Measurements from ENCODE around the gene TMEM31. TPM values are rescaled to one million over a fixed set of nuclear protein-coding genes. Genes with fewer than 3 reads are reported as not detected.

TMEM31 gene
- polyA plus RNA-seq, 1 of the 3 experiments (the other 2 are of a cell fraction) = not detected

DNA sequence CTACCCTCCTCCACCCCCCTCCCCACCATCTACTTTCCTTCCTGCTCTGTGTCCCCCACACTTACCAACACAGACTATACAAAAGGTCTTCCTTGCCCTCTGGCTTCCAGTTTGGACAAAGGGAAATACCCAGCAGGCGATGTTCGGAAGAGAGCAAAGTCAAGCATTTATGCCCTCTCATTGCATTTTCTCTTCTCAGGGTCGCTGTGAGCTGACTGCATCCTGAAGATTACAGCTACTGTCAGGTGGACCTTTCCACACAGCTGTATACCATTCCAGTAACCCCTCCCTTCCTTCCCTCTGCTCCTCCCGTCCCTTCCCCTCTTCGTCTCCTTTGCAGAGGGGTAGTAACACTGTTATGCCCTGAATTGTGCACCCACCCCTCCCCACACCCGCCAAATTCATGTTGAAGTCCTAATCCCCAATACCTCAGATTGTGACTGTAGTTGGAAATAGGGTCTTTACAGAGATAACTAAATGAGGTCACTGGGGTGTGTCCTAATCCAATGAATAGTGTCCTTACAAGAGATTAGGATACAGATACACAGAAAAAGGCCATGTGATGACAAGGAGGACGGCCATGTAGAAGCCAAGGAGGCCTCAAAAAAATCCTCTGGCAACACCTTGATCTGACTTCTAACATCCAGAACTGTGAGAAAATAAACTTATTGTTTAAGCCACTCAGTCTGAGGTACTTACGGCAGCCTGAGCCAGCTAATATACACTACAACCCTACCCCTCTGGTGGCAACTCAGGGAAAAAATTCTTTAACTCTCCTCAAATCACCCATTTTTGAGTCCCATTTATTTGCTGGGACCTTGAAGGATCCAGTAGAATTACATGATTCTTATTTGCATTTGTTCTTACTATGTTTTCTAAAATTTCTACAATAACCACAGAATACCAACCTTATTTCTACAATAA, 35.9 kb upstream of the TMEM31 start:
- no peaks in the 10 kb centered on the region; the same call in 1 of the 2 replicates for H3K27me3 ChIP-seq (ENCODE audit: insufficient read depth)
- ChIA-PET CTCF (no interaction called here), POLR2A (no interaction called here)
- peaks cover 22 to 40% of the 10 kb centered on the region in 2 experiments for H3K36me3 ChIP-seq (replicated peaks in 1 of 2; ENCODE audit: control insufficient read depth in 1 of 2, insufficient read depth in 2 of 2, low read length in 1 of 2)
- H3K79me2 ChIP-seq (ENCODE audit: insufficient read depth) = 0 out of 2 replicates have a peak, but pooled peaks cover 3% of the 10 kb centered on the region
- H3K27ac ChIP-seq (ENCODE audit: low read depth in 2 of 2, low read length in 1 of 2) = no peak overlapping the region
- peaks cover 38% of the 10 kb centered on the region for H4K20me1 ChIP-seq (ENCODE audit: insufficient read depth)
- no peak overlapping the region for H3K4me2 ChIP-seq
- TF ChIP-seq MEF2A (IDR thresholded peaks at IDR 0.05; ENCODE audit: borderline replicate concordance, low read depth) (no peak), TEAD4 (IDR thresholded peaks at IDR 0.05; ENCODE audit: borderline replicate concordance, insufficient read depth) (no peak), FOXJ3 (CRISPR knock-in tag; IDR thresholded peaks at IDR 0.05) (no peak), NFIC (IDR thresholded peaks at IDR 0.05; ENCODE audit: borderline replicate concordance) (no peak), NRF1 (IDR thresholded peaks at IDR 0.05; ENCODE audit: low read depth, low read length) (no peak), RFX5 (IDR thresholded peaks at IDR 0.05; ENCODE audit: low read length) (no peak), EZH2phosphoT487 (IDR thresholded peaks at IDR 0.05; ENCODE audit: borderline replicate concordance, low read depth) (no peak)
- H3K9ac ChIP-seq = no peak overlapping the region
- H2AFZ ChIP-seq (ENCODE audit: low read depth) = no peak overlapping the region
- no peak overlapping the region for H3K4me3 ChIP-seq (ENCODE audit: low read depth in 2 of 2, low read length in 1 of 2)
- 60% methylated on average over 8 of the region's 8 CpGs for WGBS (ENCODE audit: low lambda C conversion rate)
- peaks cover 24% of the 10 kb centered on the region for H3F3A ChIP-seq (replicated peaks; ENCODE audit: insufficient read depth)
- H3K4me1 ChIP-seq (ENCODE audit: control insufficient read depth in 1 of 2, insufficient read depth in 2 of 2, low read depth in 1 of 2, low read length in 1 of 2) = no peaks in the 10 kb centered on the region
- DNase-seq = no peak
- H3K9me2 ChIP-seq = no peaks in the 10 kb centered on the region
- no peaks in the 10 kb centered on the region for H3K9me3 ChIP-seq

DNA sequence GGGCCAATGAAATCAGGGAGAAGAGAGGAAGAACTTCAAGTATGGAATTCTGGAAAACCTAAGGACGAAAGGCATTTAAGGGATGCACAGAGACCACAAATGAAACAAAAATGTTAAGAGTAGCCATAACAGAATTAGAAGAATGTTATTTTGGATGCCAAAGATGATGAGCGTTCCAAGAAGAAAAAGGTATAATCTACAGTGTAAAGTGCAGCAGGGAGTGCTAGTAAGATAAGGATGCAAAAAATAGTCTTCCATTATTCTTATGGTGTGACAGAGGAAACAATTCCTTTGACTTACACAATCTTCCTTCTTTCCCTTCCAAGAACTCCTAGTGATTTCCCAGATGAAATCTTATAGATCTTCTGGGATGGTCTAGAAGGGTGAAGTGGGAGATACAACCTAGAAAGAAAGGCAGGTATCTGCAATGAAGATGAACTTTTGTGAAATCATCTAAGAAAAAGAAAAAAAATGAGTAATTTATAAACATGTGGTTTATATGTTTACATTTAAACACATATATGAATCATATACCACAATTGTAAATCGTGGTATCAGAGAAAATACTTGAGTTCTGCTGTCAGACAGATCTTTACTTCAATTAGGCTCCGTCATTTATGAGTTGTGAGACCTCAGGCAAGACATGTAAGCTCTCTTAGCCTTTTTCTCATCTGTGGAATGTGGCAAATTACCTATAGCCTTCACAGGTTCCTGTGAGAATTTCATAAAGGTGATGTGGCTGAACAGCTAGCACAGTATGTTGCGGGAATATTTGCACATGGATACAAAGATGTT, 32.3 kb upstream of the TMEM31 start:
- Histone ChIP-seq H3K27ac (ENCODE audit: low read depth in 2 of 2, low read length in 1 of 2) (no peak overlapping the region), H3K36me3 (replicated peaks in 1 of 2; ENCODE audit: control insufficient read depth in 1 of 2, insufficient read depth in 2 of 2, low read length in 1 of 2) (peaks cover 56 to 67% of the 10 kb centered on the region in 2 experiments), H3K4me3 (ENCODE audit: low read depth in 2 of 2, low read length in 1 of 2) (no peak overlapping the region), H4K20me1 (ENCODE audit: insufficient read depth) (peaks cover 56% of the 10 kb centered on the region), H3K4me1 (ENCODE audit: control insufficient read depth in 1 of 2, insufficient read depth in 2 of 2, low read depth in 1 of 2, low read length in 1 of 2) (no peaks in the 10 kb centered on the region), H3F3A (replicated peaks; ENCODE audit: insufficient read depth) (peaks cover 42% of the 10 kb centered on the region), H3K9me2 (no peaks in the 10 kb centered on the region), H2AFZ (ENCODE audit: low read depth) (no peak overlapping the region), H3K79me2 (ENCODE audit: insufficient read depth) (peaks cover 19% of the 10 kb centered on the region; the same call in 1 of the 2 replicates), H3K27me3 (ENCODE audit: insufficient read depth) (no peaks in the 10 kb centered on the region), H3K9ac (no peak overlapping the region), H3K9me3 (no peaks in the 10 kb centered on the region), H3K4me2 (no peak overlapping the region)
- WGBS (ENCODE audit: low lambda C conversion rate) = 49% methylated on average over 5 of the region's 5 CpGs
- ChIA-PET CTCF (no interaction called here), POLR2A (no interaction called here)
- no peak for DNase-seq
- TF ChIP-seq GATA2 (CRISPR knock-in tag; IDR thresholded peaks at IDR 0.05) = no peak
- TF ChIP-seq FOXM1 (IDR thresholded peaks at IDR 0.05; ENCODE audit: low read depth) = no peak

DNA sequence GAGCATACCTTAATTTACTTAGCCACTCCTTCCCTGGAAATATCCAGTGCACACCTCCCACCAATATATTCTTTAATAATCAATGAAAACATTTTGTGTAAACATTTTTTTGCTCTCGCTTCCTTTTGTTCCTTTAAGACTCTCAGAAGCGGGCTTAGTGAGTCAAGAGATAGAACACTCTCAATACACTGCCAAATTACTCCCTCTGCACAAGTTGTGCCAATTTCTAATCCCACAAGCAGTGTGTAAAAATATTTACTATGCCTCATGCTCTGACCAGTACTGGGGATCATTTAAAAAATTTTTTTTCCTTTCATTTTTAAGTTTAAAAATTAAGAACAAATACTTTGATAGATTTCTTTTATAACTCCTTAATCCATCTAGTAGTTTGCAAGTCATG, 29.3 kb upstream of the TMEM31 start:
- Histone ChIP-seq H3K79me2 (ENCODE audit: insufficient read depth) (peaks cover 50% of the 10 kb centered on the region), H4K20me1 (ENCODE audit: insufficient read depth) (peaks cover 54% of the 10 kb centered on the region), H2AFZ (ENCODE audit: low read depth) (no peak overlapping the region), H3K9ac (no peak overlapping the region), H3K9me3 (no peaks in the 10 kb centered on the region), H3K4me2 (no peak overlapping the region), H3K36me3 (replicated peaks in 1 of 2; ENCODE audit: control insufficient read depth in 1 of 2, insufficient read depth in 2 of 2, low read length in 1 of 2) (peaks cover 63 to 68% of the 10 kb centered on the region in 2 experiments), H3K4me3 (ENCODE audit: low read depth in 2 of 2, low read length in 1 of 2) (no peak overlapping the region), H3F3A (replicated peaks; ENCODE audit: insufficient read depth) (peaks cover 46% of the 10 kb centered on the region), H3K9me2 (no peaks in the 10 kb centered on the region), H3K4me1 (ENCODE audit: control insufficient read depth in 1 of 2, insufficient read depth in 2 of 2, low read depth in 1 of 2, low read length in 1 of 2) (peaks cover 4 to 5% of the 10 kb centered on the region in 2 experiments; a peak in 3 of 4 replicates), H3K27me3 (ENCODE audit: insufficient read depth) (no peaks in the 10 kb centered on the region), H3K27ac (ENCODE audit: low read depth in 2 of 2, low read length in 1 of 2) (no peak overlapping the region)
- ChIA-PET POLR2A (no interaction called here), CTCF (no interaction called here)
- 57% methylated on average over 2 of the region's 2 CpGs for WGBS (ENCODE audit: low lambda C conversion rate)
- TF ChIP-seq NFIC (IDR thresholded peaks at IDR 0.05; ENCODE audit: borderline replicate concordance) = no peak
- TF ChIP-seq, protein P1, sequence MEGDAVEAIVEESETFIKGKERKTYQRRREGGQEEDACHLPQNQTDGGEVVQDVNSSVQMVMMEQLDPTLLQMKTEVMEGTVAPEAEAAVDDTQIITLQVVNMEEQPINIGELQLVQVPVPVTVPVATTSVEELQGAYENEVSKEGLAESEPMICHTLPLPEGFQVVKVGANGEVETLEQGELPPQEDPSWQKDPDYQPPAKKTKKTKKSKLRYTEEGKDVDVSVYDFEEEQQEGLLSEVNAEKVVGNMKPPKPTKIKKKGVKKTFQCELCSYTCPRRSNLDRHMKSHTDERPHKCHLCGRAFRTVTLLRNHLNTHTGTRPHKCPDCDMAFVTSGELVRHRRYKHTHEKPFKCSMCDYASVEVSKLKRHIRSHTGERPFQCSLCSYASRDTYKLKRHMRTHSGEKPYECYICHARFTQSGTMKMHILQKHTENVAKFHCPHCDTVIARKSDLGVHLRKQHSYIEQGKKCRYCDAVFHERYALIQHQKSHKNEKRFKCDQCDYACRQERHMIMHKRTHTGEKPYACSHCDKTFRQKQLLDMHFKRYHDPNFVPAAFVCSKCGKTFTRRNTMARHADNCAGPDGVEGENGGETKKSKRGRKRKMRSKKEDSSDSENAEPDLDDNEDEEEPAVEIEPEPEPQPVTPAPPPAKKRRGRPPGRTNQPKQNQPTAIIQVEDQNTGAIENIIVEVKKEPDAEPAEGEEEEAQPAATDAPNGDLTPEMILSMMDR (IDR thresholded peaks at IDR 0.05) = no peak
- DNase-seq = no peak
